ENCODE results near the gene DDIT3.

DDIT3 gene

GRCh38 chr12:57479376-57480115, 40.8 kb downstream of the DDIT3 start, which contains the start of gene ARHGAP9:
Gene ARHGAP9 (minus strand): TSS chr12:57479866. CDS start chr12:57479406, 460 bp downstream.
- no peak for DNase-seq

DNA sequence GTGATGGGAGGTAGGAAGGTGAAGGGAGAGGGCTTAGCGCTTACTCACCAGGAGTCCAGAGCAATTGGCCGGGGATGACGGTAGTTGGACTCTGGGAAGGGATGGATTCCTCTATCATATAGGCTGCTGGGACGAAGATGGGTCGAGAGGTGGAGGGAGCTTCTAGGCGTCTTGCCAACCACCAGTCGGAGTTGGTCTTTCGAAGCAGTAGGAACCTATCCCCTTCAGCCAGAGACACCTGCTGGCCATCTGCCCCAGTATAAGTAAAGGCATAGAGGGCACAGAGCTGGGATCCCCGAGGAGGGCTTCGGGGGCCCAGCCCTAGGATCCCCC, 41.3 kb downstream of the DDIT3 start:
- no peak for DNase-seq

- no peak for DNase-seq
Observed at GRCh38 chr12:57477710-57478681, 42.3 kb downstream of the DDIT3 start.

GRCh38 chr12:57476993-57477709, 43.2 kb downstream of the DDIT3 start:
- no peak for DNase-seq

GRCh38 chr12:57476162-57476992, 43.9 kb downstream of the DDIT3 start:
- DNase-seq: no peak

- DNase-seq: no peak
Observed at GRCh38 chr12:57475271-57476161, 44.8 kb downstream of the DDIT3 start.

GRCh38 chr12:57474862-57475261, 45.5 kb downstream of the DDIT3 start:
- DNase-seq: no peak

GRCh38 chr12:57474430-57474829, 45.9 kb downstream of the DDIT3 start:
- DNase-seq: no peak

GRCh38 chr12:57473886-57474285, 46.4 kb downstream of the DDIT3 start:
- no peak for DNase-seq

DNA sequence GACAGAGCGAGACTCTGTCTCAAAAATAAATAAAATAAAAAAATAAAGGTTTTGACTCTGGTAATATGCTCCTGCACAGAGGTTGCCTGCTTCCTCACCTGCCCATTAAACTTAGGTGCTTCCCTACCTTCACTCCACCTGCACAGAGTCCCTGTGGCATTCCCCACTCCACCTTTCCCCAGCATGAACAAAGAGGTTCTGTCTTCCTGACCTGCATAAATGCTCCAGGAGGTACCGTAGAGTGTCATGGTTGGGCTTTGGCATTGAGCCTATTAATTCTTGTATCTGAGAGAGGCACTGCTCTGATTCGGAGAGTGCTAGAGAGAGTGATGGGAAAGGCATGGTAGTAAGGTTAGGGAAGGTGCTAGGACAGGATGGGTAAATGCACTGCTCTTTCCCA, 46.9 kb downstream of the DDIT3 start:
- no peak for DNase-seq

- DNase-seq: no peak
Observed at GRCh38 chr12:57472391-57472790, 47.9 kb downstream of the DDIT3 start.

GRCh38 chr12:57471661-57472060, 48.7 kb downstream of the DDIT3 start:
- no peak for DNase-seq

DNA sequence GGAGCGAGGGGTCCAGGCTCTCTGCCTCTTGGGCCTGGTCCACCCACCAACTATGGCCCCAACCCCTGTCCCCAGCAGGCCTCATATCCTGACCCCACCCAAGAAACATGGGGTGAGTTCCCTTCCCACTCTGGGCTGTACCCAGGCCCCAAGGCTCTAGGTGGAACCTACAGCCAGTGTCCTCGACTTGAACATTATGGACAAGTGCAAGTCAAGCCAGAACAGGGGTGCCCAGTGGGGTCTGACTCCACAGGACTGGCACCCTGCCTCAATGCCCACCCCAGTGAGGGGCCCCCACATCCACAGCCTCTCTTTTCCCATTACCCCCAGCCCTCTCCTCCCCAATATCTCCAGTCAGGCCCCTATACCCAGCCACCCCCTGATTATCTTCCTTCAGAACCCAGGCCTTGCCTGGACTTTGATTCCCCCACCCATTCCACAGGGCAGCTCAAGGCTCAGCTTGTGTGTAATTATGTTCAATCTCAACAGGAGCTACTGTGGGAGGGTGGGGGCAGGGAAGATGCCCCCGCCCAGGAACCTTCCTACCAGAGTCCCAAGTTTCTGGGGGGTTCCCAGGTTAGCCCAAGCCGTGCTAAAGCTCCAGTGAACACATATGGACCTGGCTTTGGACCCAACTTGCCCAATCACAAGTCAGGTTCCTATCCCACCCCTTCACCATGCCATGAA, 49.2 kb downstream of the DDIT3 start:
- DNase-seq: no peak

DNA sequence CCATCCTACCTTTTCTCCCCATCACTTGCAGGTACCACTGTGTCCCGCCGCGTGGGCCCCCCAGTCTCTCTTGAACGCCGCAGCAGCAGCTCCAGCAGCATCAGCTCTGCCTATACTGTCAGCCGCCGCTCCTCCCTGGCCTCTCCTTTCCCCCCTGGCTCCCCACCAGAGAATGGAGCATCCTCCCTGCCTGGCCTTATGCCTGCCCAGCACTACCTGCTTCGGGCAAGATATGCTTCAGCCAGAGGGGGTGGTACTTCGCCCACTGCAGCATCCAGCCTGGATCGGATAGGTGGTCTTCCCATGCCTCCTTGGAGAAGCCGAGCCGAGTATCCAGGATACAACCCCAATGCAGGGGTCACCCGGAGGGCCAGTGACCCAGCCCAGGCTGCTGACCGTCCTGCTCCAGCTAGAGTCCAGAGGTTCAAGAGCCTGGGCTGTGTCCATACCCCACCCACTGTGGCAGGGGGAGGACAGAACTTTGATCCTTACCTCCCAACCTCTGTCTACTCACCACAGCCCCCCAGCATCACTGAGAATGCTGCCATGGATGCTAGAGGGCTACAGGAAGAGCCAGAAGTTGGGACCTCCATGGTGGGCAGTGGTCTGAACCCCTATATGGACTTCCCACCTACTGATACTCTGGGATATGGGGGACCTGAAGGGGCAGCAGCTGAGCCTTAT, 49.9 kb downstream of the DDIT3 start:
- no peak for DNase-seq

DNA sequence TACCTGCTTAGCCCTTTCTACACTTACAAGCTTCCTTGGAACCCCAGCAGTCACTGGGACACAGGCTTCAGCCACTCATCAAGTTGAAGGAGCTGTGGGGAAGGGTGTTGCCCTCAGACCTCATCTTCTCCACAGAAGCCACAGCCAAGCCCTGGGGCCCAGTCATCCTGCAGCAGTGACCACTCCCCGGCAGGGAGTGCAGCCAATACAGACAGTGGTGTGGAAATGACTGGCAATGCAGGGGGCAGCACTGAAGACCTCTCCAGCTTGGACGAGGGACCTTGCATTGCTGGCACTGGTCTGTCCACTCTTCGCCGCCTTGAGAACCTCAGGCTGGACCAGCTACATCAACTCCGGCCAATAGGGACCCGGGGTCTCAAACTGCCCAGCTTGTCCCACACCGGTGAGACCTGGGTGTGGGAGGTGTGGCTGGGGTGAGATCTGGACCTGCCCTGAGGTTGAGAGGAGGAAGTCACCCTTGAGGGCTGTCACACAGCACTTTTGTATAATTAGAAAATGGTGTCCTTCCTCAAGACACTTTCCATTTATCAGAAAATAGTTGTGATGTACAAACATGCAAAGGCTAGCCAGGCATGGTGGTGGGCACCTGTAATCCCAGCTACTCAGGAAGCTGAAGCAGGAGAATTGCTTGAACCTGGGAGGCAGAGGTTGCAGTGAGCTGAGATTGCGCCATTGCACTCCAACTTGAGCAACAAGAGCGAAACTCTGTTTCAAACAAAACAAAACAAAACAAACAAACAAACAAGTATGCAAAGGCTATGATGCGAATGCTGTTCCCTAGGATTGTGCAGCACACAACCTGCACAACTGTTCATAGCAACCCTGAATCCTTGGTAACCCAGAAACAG, 50.8 kb downstream of the DDIT3 start:
- no peak for DNase-seq

DNA sequence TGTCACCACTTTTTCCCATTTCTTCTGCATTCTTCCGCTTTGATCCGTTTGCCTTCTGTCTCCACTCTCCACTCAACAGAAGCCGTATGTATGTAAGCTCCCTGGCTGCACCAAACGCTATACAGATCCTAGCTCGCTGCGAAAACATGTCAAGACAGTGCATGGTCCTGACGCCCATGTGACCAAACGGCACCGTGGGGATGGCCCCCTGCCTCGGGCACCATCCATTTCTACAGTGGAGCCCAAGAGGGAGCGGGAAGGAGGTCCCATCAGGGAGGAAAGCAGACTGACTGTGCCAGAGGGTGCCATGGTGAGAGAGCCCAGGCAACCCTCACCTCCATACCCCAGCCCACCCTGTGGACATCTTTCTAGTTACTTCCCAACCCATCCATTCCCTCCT, 52.4 kb downstream of the DDIT3 start:
- DNase-seq: no peak

GRCh38 chr12:57467212-57467874, 53.0 kb downstream of the DDIT3 start:
- no peak for DNase-seq
